T-helper 22 cell (primary cell): ENCODE data around the gene CIAPIN1.

ENCODE experiments used
- DNase-seq: peaks from one replicate; pipeline ENCODE4 v3.0.0-alpha.2; 2020; ENCODE audit warnings: low read depth

Gene CIAPIN1

DNA sequence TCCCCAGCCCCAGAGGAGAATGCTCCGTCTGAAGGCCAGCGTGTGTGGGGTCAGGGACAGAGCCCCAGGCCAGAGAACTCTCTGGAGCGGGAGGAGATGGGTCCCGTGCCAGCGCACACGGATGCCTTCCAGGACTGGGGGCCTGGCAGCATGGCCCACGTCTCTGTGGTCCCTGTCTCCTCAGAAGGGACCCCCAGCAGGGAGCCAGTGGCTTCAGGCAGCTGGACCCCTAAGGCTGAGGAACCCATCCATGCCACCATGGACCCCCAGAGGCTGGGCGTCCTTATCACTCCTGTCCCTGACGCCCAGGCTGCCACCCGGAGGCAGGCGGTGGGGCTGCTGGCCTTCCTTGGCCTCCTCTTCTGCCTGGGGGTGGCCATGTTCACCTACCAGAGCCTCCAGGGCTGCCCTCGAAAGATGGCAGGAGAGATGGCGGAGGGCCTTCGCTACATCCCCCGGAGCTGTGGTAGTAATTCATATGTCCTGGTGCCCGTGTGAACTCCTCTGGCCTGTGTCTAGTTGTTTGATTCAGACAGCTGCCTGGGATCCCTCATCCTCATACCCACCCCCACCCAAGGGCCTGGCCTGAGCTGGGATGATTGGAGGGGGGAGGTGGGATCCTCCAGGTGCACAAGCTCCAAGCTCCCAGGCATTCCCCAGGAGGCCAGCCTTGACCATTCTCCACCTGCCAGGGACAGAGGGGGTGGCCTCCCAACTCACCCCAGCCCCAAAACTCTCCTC is 64.5 kb downstream of the CIAPIN1 start:
- DNase-seq = no peak

DNA sequence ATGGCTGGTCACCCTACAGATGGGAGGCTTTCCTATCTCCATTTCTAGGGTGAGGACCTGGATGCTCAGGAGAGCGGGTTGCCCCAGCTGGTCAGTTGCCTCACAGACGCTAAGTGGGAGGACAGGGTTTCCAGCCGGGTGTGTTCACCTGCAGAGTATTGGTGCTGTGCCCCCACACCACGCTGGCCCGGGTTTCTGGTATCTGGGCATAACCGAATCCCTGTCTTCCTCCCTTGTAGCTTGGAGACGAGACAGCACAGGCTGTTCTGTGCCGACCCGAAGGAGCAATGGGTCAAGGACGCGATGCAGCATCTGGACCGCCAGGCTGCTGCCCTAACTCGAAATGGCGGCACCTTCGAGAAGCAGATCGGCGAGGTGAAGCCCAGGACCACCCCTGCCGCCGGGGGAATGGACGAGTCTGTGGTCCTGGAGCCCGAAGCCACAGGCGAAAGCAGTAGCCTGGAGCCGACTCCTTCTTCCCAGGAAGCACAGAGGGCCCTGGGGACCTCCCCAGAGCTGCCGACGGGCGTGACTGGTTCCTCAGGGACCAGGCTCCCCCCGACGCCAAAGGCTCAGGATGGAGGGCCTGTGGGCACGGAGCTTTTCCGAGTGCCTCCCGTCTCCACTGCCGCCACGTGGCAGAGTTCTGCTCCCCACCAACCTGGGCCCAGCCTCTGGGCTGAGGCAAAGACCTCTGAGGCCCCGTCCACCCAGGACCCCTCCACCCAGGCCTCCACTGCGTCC is 65.2 kb downstream of the CIAPIN1 start:
- no peak for DNase-seq

DNA sequence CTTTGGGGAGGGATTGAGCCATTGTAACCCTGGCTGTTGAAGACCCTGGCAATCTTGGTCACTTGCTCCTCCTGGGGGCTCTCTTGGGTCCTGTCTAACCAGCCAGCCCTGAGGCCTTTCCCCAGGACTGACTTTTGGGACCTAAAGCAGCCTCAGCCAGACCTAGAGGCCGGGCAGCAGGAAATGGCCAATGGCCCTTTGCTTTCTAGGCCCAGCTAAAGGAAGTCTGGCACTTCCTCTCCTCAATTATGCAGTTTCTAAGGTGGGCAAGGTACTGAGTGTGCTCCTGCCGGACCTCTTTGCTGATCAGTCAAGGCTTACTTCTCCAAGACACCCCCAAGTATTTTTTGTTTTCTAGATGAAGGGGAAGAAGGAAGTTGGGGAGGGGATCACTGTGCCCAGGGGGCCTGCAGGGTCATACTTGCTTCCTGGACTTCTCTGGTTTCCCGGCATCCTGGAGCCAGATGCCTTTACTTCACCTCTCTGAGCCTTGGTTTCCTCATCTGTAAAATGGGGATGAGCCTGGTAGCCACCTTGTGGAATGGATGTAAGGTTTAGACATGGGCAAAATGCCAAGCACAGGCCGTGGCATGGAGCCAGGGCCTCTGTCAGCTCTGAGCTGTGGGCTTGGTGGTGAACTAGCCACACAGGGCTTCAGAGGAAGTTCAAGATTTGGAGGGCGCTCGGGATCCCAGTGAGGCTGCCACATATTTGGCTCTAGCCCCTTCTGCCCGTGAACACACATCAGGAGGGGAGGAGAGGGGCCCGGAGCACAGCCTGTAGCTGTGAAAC is 66.3 kb downstream of the CIAPIN1 start:
- no peak for DNase-seq

DNA sequence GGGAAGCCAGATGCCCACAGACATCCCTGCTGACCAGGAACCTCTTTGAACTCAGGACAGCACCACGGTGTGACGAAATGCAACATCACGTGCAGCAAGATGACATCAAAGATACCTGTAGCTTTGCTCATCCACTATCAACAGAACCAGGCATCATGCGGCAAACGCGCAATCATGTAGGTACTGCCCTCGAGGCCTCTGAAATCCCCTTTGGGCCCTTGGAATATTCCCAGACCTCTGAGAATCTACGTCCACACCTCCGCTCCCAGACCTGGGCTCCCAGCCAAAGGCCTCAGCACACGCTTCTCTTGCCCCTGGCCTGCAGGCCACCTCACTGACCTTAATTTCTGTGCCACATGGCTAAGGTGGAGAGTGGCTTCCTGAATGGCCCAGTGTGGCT is 67.6 kb downstream of the CIAPIN1 start:
- no peak for DNase-seq
